Tibial nerve (tissue), 3 donors: ENCODE results near the gene KIAA0319L.

Source experiments
- POLR2A ChIP-seq, 2 donors: fragments of 450-650 bp; IDR thresholded peaks; one replicate each; pipeline ENCODE4 v1.6.1; 2017; ENCODE audit warnings: antibody characterized with exemption in 2 of 2, mild to moderate bottlenecking in 2 of 2, moderate library complexity in 2 of 2
- TF ChIP-seq, protein P1 (sequence below), 5 experiments: fragments of 200-600 bp in 3 of 5; fragments of 450-650 bp in 2 of 5; sonication (generic) in 3 of 5; IDR thresholded peaks; one replicate each; pipeline ENCODE4 v1.5.1; 2016 to 2019; ENCODE audit warnings: antibody characterized with exemption in 5 of 5, mild to moderate bottlenecking in 3 of 5, moderate library complexity in 2 of 5

DNA sequence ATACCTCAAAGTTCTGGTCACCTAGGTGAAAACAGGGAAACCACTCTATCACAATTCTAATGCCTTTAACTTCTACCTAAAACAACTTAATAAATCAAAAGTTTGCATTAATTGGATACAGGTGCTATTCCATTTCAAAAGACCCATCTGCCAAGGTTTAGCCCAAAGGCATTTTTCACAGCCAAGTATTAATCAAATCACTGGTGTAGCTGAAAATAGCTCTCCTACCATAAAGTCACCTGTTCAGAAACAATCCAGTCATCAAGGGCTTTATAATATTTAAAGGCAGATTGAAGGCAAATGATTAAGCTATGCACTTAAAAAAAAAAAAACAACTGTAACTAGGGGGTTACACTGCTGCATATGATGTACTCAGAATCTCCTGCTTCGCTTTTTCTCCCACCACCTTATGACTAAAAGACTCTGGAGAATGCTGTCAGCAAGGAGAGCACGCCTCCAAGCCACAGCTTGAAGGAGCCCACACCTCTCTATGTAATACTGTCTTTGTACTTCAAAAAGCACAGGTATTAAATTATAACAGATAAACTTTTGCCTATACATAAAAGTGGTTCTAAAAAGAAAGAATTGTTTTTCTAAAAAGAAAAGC is 20.5 kb downstream of the KIAA0319L start:
- no peak for TF ChIP-seq POLR2A (IDR thresholded peaks at IDR 0.05)
- TF ChIP-seq, protein P1, sequence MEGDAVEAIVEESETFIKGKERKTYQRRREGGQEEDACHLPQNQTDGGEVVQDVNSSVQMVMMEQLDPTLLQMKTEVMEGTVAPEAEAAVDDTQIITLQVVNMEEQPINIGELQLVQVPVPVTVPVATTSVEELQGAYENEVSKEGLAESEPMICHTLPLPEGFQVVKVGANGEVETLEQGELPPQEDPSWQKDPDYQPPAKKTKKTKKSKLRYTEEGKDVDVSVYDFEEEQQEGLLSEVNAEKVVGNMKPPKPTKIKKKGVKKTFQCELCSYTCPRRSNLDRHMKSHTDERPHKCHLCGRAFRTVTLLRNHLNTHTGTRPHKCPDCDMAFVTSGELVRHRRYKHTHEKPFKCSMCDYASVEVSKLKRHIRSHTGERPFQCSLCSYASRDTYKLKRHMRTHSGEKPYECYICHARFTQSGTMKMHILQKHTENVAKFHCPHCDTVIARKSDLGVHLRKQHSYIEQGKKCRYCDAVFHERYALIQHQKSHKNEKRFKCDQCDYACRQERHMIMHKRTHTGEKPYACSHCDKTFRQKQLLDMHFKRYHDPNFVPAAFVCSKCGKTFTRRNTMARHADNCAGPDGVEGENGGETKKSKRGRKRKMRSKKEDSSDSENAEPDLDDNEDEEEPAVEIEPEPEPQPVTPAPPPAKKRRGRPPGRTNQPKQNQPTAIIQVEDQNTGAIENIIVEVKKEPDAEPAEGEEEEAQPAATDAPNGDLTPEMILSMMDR (IDR thresholded peaks at IDR 0.05), result no peak
